HG03159 (cell line): ENCODE measurements around the gene KRTAP1-4.
"Not testable (repeated sequence)": the region's sequence is repeated elsewhere in the genome, so short reads cannot be mapped to it uniquely, and the experiment has no call there.

Source experiments
- ATAC-seq: cut with Tn5 transposase; IDR thresholded peaks from one replicate; pipeline ENCODE4 v1.9.1; 2021; ENCODE audit warnings: mild to moderate bottlenecking, moderate library complexity; ENCODE audit not compliant: unreplicated experiment

KRTAP1-4 gene

GRCh38 chr17:41029633-41030245, at the start of gene KRTAP1-4:
TSS of gene KRTAP1-4 (minus strand) at chr17:41030195. CDS start at chr17:41030078, 117 bp downstream.
- no peak for ATAC-seq

- no peak for ATAC-seq
Observed at GRCh38 chr17:41076788-41077187, 46.8 kb upstream of the KRTAP1-4 start.

- ATAC-seq, result no peak
Observed at GRCh38 chr17:41073676-41074075, 43.7 kb upstream of the KRTAP1-4 start.

- ATAC-seq, result no peak
Observed at GRCh38 chr17:41071606-41072360, 41.8 kb upstream of the KRTAP1-4 start.

- ATAC-seq, result no peak
Observed at GRCh38 chr17:41069031-41069430, 39.0 kb upstream of the KRTAP1-4 start.

- no peak for ATAC-seq
Observed at GRCh38 chr17:41067281-41067680, 37.3 kb upstream of the KRTAP1-4 start.

- ATAC-seq, result no peak
Observed at GRCh38 chr17:41065829-41066624, 36.0 kb upstream of the KRTAP1-4 start, which contains the start of gene KRTAP2-4. TSS of gene KRTAP2-4 (minus strand) at chr17:41065879. CDS start at chr17:41065845, 34 bp downstream.

- ATAC-seq, result not testable (repeated sequence)
Observed at GRCh38 chr17:41065016-41065689, 35.2 kb upstream of the KRTAP1-4 start.

- no peak for ATAC-seq
Observed at GRCh38 chr17:41064301-41064700, 34.3 kb upstream of the KRTAP1-4 start.

GRCh38 chr17:41063449-41063848, 33.5 kb upstream of the KRTAP1-4 start:
- no peak for ATAC-seq

GRCh38 chr17:41061964-41062363, 32.0 kb upstream of the KRTAP1-4 start:
- no peak for ATAC-seq

- ATAC-seq, result no peak
Observed at GRCh38 chr17:41060052-41060604, 30.1 kb upstream of the KRTAP1-4 start, which contains the start of gene KRTAP2-3. TSS of gene KRTAP2-3 (minus strand) at chr17:41060114. CDS start at chr17:41060050, 64 bp downstream.

GRCh38 chr17:41059276-41060051, 29.5 kb upstream of the KRTAP1-4 start:
- not testable (repeated sequence) for ATAC-seq

GRCh38 chr17:41058741-41059140, 28.7 kb upstream of the KRTAP1-4 start:
- no peak for ATAC-seq

- no peak for ATAC-seq
Observed at GRCh38 chr17:41057547-41057946, 27.6 kb upstream of the KRTAP1-4 start.

GRCh38 chr17:41055130-41055529, 25.1 kb upstream of the KRTAP1-4 start, which contains the start of gene KRTAP2-2:
TSS of gene KRTAP2-2 (minus strand) at chr17:41055230. CDS start at chr17:41055211, 19 bp downstream.
- ATAC-seq, result not testable (repeated sequence)

GRCh38 chr17:41054556-41054955, 24.6 kb upstream of the KRTAP1-4 start:
- not testable (repeated sequence) for ATAC-seq

- no peak for ATAC-seq
Observed at GRCh38 chr17:41054025-41054424, 24.0 kb upstream of the KRTAP1-4 start.

- no peak for ATAC-seq
Observed at GRCh38 chr17:41052566-41052965, 22.6 kb upstream of the KRTAP1-4 start.

GRCh38 chr17:41049110-41049509, 19.1 kb upstream of the KRTAP1-4 start:
- no peak for ATAC-seq
